Hepatocyte (in vitro differentiated cells): ENCODE measurements around the gene PHACTR1.

Source experiments
- EZH2 ChIP-seq: fragments of 200-600 bp; sonication (generic); IDR thresholded peaks from 2 replicates; pipeline ENCODE4 v1.6.1; 2016; ENCODE audit warnings: antibody characterized with exemption, mild to moderate bottlenecking, borderline replicate concordance
- EZH2phosphoT487 ChIP-seq: fragments of 200-600 bp; sonication (generic); IDR thresholded peaks from one replicate; pipeline ENCODE4 v1.6.1; 2018; ENCODE audit warnings: antibody characterized with exemption, mild to moderate bottlenecking, low read depth, moderate library complexity; ENCODE audit not compliant: unreplicated experiment, severe bottlenecking
- TF ChIP-seq, protein P1 (sequence below): fragments of 200-600 bp; sonication (generic); IDR thresholded peaks from 2 replicates; pipeline ENCODE4 v1.5.1; 2016; ENCODE audit warnings: antibody characterized with exemption, mild to moderate bottlenecking; ENCODE audit not compliant: poor library complexity

DNA sequence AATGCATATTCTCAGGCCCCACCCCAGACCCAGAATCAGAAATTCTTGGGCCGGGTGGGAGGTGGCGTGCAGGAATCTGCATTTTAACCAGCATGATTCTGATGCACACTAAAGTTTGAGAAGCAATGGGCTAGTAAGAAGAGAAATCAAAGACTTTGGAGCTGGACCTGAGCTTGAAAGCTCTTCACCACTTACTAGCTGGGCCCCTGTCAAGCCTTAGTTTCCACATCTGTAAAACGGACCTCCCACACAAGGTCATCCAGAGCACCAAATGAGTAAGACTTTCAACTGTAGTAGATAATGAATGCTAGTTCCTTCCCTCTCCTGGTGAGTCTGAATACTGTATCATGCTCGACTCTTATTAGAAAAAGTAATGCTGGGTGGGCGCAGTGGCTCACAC is 524.8 kb downstream of the PHACTR1 start:
- TF ChIP-seq EZH2 (no peak), EZH2phosphoT487 (no peak)
- TF ChIP-seq, protein P1, sequence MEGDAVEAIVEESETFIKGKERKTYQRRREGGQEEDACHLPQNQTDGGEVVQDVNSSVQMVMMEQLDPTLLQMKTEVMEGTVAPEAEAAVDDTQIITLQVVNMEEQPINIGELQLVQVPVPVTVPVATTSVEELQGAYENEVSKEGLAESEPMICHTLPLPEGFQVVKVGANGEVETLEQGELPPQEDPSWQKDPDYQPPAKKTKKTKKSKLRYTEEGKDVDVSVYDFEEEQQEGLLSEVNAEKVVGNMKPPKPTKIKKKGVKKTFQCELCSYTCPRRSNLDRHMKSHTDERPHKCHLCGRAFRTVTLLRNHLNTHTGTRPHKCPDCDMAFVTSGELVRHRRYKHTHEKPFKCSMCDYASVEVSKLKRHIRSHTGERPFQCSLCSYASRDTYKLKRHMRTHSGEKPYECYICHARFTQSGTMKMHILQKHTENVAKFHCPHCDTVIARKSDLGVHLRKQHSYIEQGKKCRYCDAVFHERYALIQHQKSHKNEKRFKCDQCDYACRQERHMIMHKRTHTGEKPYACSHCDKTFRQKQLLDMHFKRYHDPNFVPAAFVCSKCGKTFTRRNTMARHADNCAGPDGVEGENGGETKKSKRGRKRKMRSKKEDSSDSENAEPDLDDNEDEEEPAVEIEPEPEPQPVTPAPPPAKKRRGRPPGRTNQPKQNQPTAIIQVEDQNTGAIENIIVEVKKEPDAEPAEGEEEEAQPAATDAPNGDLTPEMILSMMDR, result no peak
